ENCODE measurements around the gene OTOR. TPM values are rescaled to one million over a fixed set of nuclear protein-coding genes. Genes with fewer than 3 reads are reported as not detected.

Gene OTOR
- total and polyA plus RNA-seq, 2 of the 13 experiments (the other 11 are each of a cell fraction or from before 2014, with no cell fraction given) = not detected

DNA sequence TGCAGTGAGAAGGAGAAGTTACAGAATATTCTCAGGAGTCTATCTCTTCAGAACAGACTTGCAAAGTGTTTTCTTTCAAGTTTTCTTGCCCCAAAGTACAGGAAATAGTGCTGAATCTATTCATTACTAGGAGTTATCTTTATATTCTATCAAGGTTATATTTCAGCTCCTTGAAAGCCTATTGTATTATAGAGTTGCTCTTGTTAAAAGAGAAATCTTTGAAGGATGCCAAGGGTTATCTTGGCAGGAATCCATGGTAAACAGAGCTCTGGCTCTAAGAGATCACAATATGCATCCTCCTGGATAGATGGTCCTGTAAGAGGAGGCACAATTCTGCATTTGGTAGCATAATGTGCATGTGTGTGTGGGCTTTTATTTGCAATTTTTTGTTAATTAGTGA lies 39.6 kb upstream of the OTOR start (continued):
- TF ChIP-seq, protein P1, sequence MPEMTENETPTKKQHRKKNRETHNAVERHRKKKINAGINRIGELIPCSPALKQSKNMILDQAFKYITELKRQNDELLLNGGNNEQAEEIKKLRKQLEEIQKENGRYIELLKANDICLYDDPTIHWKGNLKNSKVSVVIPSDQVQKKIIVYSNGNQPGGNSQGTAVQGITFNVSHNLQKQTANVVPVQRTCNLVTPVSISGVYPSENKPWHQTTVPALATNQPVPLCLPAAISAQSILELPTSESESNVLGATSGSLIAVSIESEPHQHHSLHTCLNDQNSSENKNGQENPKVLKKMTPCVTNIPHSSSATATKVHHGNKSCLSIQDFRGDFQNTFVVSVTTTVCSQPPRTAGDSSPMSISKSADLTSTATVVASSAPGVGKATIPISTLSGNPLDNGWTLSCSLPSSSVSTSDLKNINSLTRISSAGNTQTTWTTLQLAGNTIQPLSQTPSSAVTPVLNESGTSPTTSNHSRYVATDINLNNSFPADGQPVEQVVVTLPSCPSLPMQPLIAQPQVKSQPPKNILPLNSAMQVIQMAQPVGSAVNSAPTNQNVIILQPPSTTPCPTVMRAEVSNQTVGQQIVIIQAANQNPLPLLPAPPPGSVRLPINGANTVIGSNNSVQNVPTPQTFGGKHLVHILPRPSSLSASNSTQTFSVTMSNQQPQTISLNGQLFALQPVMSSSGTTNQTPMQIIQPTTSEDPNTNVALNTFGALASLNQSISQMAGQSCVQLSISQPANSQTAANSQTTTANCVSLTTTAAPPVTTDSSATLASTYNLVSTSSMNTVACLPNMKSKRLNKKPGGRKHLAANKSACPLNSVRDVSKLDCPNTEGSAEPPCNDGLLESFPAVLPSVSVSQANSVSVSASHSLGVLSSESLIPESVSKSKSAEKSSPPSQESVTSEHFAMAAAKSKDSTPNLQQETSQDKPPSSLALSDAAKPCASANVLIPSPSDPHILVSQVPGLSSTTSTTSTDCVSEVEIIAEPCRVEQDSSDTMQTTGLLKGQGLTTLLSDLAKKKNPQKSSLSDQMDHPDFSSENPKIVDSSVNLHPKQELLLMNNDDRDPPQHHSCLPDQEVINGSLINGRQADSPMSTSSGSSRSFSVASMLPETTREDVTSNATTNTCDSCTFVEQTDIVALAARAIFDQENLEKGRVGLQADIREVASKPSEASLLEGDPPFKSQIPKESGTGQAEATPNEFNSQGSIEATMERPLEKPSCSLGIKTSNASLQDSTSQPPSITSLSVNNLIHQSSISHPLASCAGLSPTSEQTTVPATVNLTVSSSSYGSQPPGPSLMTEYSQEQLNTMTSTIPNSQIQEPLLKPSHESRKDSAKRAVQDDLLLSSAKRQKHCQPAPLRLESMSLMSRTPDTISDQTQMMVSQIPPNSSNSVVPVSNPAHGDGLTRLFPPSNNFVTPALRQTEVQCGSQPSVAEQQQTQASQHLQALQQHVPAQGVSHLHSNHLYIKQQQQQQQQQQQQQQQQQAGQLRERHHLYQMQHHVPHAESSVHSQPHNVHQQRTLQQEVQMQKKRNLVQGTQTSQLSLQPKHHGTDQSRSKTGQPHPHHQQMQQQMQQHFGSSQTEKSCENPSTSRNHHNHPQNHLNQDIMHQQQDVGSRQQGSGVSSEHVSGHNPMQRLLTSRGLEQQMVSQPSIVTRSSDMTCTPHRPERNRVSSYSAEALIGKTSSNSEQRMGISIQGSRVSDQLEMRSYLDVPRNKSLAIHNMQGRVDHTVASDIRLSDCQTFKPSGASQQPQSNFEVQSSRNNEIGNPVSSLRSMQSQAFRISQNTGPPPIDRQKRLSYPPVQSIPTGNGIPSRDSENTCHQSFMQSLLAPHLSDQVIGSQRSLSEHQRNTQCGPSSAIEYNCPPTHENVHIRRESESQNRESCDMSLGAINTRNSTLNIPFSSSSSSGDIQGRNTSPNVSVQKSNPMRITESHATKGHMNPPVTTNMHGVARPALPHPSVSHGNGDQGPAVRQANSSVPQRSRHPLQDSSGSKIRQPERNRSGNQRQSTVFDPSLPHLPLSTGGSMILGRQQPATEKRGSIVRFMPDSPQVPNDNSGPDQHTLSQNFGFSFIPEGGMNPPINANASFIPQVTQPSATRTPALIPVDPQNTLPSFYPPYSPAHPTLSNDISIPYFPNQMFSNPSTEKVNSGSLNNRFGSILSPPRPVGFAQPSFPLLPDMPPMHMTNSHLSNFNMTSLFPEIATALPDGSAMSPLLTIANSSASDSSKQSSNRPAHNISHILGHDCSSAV (CRISPR knock-in tag; IDR thresholded peaks at IDR 0.05; ENCODE audit: borderline replicate concordance) = no peak
- TF ChIP-seq SRSF4 (IDR thresholded peaks at IDR 0.05; ENCODE audit: low read depth, low read length, poor library complexity, severe bottlenecking) (no peak), TEAD3 (CRISPR knock-in tag; optimal IDR thresholded peaks at IDR 0.05; ENCODE audit: borderline replicate concordance) (no peak), RBAK (CRISPR knock-in tag; IDR thresholded peaks at IDR 0.05) (no peak), U2AF2 (IDR thresholded peaks at IDR 0.05; ENCODE audit: low read depth, low read length) (no peak), IKZF4 (CRISPR knock-in tag; IDR thresholded peaks at IDR 0.05; ENCODE audit: borderline replicate concordance, low read depth, not compliant biosample characterization) (no peak), ATF5 (CRISPR knock-in tag; IDR thresholded peaks at IDR 0.05; ENCODE audit: low read depth) (no peak), ZNF30 (CRISPR knock-in tag; IDR thresholded peaks at IDR 0.05) (no peak), TFE3 (CRISPR knock-in tag; IDR thresholded peaks at IDR 0.05) (no peak), TBL1XR1 (IDR thresholded peaks at IDR 0.05; ENCODE audit: borderline replicate concordance, low read length, partially characterized antibody) (no peak), ZNF572 (CRISPR knock-in tag; IDR thresholded peaks at IDR 0.05) (no peak)
- TF ChIP-seq, protein P2, sequence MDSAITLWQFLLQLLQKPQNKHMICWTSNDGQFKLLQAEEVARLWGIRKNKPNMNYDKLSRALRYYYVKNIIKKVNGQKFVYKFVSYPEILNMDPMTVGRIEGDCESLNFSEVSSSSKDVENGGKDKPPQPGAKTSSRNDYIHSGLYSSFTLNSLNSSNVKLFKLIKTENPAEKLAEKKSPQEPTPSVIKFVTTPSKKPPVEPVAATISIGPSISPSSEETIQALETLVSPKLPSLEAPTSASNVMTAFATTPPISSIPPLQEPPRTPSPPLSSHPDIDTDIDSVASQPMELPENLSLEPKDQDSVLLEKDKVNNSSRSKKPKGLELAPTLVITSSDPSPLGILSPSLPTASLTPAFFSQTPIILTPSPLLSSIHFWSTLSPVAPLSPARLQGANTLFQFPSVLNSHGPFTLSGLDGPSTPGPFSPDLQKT (CRISPR knock-in tag; IDR thresholded peaks at IDR 0.05; ENCODE audit: borderline replicate concordance) = no peak

Measured in HepG2 (cell line).